Measurements from ENCODE around the gene USB1.

The USB1 gene

GRCh38 chr16:57996406-57997175 is 4.6 kb upstream of the USB1 start:
- no peak overlapping the region for H3K4me3 ChIP-seq (ENCODE audit: low read depth, low read length)
- TF ChIP-seq CTCF (IDR thresholded peaks at IDR 0.05; ENCODE audit: low read depth, low read length) = no peak
- in situ Hi-C loops (cut with HindIII; ENCODE audit: low sequenced_read_pairs) = no loop called here
- DNase-seq (ENCODE audit: low read depth, low spot score) = no peak

GRCh38 chr16:57997176-57997527 is 4.1 kb upstream of the USB1 start:
- no peak for TF ChIP-seq CTCF (IDR thresholded peaks at IDR 0.05; ENCODE audit: low read depth, low read length)
- in situ Hi-C loops (cut with HindIII; ENCODE audit: low sequenced_read_pairs) = no loop called here
- no peak overlapping the region for H3K4me3 ChIP-seq (ENCODE audit: low read depth, low read length)
- DNase-seq (ENCODE audit: low read depth, low spot score) = no peak

DNA sequence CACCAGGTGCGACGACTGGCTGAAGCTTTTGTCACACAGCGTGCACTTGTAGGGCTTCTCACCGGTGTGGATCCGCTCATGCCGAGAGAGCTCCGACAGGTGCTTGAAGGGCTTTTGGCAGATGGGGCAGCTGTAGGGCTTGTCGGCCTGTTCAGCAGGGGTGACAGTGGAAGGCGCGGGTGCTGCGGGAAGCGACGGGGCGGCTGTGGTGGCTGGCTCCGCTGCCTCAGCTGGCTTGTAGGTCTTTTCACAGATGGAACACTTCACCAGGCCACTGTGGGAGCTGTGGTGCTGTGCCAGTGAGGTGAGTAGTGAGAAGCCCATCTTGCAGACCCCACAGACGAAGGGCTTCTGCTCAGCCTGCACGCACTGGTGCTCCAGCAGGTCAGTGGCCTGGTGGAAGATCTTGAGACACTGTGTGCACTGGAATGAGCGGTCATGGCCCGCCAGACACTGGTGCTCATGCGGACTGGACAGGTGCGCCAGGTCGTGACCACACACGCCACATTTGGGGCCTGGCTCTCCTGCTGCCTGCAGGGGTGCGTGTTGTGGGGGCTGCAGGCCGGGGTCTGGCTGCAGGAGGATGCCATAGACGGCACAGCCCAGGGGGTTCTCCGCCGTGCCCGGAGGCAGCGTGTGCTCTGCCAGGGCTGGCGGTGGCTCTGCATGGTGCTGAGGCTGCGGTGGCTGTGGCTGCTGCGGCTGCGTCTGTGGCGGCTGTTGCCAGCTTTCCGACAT is 3.5 kb upstream of the USB1 start:
- H3K4me3 ChIP-seq (ENCODE audit: low read depth, low read length) = no peak overlapping the region
- no peak for DNase-seq (ENCODE audit: low read depth, low spot score)
- in situ Hi-C loops (cut with HindIII; ENCODE audit: low sequenced_read_pairs) = no loop called here

DNA sequence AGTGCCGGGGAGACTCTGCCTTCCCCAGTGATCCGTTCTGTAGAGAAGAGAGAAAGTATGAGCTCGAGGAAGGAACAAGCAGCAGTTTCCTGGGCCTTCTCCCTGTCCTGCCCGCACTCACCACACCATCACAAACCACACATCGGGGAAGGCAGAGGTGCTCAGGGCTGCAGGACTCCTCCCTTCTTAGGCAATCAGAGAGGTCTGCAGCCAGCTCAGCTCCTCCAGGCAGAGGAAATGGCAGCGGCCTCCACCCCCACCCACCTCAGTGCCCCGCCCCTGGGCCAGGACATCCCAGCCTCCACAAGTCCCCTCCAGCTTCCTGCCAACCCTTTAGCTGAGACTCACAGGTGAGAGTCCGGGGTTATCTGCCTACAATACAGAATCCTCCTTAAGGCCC is 2.7 kb upstream of the USB1 start:
- H3K4me3 ChIP-seq (ENCODE audit: low read depth, low read length) = no peak overlapping the region
- in situ Hi-C loops (cut with HindIII; ENCODE audit: low sequenced_read_pairs) = no loop called here
- no peak for TF ChIP-seq CTCF (IDR thresholded peaks at IDR 0.05; ENCODE audit: low read depth, low read length)
- no peak for DNase-seq (ENCODE audit: low read depth, low spot score)

More for the DNA sequence above, 3.5 kb upstream of the USB1 start:
- no peak for TF ChIP-seq CTCF (IDR thresholded peaks at IDR 0.05; ENCODE audit: low read depth, low read length)

- in situ Hi-C loops (cut with HindIII; ENCODE audit: low sequenced_read_pairs) = no loop called here
- H3K4me3 ChIP-seq (ENCODE audit: low read depth, low read length) = peak overlapping the region; percentile 55
- no peak for TF ChIP-seq CTCF (IDR thresholded peaks at IDR 0.05; ENCODE audit: low read depth, low read length)
- DNase-seq (ENCODE audit: low read depth, low spot score) = no peak
Observed at GRCh38 chr16:57998992-57999365, 2.2 kb upstream of the USB1 start.

- in situ Hi-C loops (cut with HindIII; ENCODE audit: low sequenced_read_pairs) = no loop called here
- TF ChIP-seq CTCF (IDR thresholded peaks at IDR 0.05; ENCODE audit: low read depth, low read length) = no peak
- peak; percentile 42 for DNase-seq (ENCODE audit: low read depth, low spot score)
- H3K4me3 ChIP-seq (ENCODE audit: low read depth, low read length) = peak overlapping the region; percentile 55
Observed at GRCh38 chr16:57999366-57999970, 1.7 kb upstream of the USB1 start.
